Smooth muscle cell of the umbilical artery (primary cell): ENCODE results near the gene ATM. TPM values are rescaled to one million over a fixed set of nuclear protein-coding genes. Genes with fewer than 3 reads are reported as not detected.

Source experiments
- total RNA-seq: library from RNA; depleted of rRNA; stranded (reverse); fragments of >200 nt; gene quantifications from 2 replicates; pipeline ENCODE4 v1.2.3, GENCODE V29; 2014

ATM gene, protein sequence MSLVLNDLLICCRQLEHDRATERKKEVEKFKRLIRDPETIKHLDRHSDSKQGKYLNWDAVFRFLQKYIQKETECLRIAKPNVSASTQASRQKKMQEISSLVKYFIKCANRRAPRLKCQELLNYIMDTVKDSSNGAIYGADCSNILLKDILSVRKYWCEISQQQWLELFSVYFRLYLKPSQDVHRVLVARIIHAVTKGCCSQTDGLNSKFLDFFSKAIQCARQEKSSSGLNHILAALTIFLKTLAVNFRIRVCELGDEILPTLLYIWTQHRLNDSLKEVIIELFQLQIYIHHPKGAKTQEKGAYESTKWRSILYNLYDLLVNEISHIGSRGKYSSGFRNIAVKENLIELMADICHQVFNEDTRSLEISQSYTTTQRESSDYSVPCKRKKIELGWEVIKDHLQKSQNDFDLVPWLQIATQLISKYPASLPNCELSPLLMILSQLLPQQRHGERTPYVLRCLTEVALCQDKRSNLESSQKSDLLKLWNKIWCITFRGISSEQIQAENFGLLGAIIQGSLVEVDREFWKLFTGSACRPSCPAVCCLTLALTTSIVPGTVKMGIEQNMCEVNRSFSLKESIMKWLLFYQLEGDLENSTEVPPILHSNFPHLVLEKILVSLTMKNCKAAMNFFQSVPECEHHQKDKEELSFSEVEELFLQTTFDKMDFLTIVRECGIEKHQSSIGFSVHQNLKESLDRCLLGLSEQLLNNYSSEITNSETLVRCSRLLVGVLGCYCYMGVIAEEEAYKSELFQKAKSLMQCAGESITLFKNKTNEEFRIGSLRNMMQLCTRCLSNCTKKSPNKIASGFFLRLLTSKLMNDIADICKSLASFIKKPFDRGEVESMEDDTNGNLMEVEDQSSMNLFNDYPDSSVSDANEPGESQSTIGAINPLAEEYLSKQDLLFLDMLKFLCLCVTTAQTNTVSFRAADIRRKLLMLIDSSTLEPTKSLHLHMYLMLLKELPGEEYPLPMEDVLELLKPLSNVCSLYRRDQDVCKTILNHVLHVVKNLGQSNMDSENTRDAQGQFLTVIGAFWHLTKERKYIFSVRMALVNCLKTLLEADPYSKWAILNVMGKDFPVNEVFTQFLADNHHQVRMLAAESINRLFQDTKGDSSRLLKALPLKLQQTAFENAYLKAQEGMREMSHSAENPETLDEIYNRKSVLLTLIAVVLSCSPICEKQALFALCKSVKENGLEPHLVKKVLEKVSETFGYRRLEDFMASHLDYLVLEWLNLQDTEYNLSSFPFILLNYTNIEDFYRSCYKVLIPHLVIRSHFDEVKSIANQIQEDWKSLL (N-terminal part only)
- 131 and 148 TPM in 2 replicates for total RNA-seq

GRCh38 chr11:108222574-108223347 is at the start of gene ATM, which contains the start of gene NPAT:
TSS of gene ATM (plus strand) at chr11:108223067. CDS start at chr11:108227625, 4,558 bp downstream.
TSS of gene NPAT (minus strand) at chr11:108222638. CDS start at chr11:108222536, 102 bp downstream.

Other genes with a start within 250 kb of the ATM start
- gene CUL5, start 214.2 kb upstream of the ATM start, total RNA-seq, result 41.6 and 45.6 TPM in 2 replicates
- gene ACAT1, start 101.5 kb upstream of the ATM start, total RNA-seq, result 57.9 and 65.4 TPM in 2 replicates
- gene NPAT, start 429 bp upstream of the ATM start, total RNA-seq, result 11.0 and 13.4 TPM in 2 replicates
- gene C11orf65, start 244.5 kb downstream of the ATM start, total RNA-seq, result 1.1 and 1.5 TPM in 2 replicates